ENCODE measurements around the gene EIF5B.

DNA sequence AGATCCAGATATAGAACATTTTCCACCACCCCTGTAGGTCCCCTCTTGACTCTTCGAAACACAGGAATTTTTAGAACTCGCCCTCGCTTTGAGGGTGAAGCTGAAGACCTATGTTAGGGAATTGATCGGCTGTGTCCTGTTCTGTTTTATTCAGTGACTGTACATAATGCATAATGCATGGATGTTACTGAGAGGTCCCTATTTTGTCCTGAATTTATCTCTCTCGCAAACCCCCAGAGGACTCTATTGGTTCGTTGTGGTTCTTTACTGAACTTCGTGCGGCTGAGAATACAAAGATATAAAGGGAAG is 431 bp upstream of the EIF5B start:
- TF ChIP-seq POLR2AphosphoS5 (IDR thresholded peaks at IDR 0.05; ENCODE audit: low read depth): no peak
- TF ChIP-seq, protein P1, sequence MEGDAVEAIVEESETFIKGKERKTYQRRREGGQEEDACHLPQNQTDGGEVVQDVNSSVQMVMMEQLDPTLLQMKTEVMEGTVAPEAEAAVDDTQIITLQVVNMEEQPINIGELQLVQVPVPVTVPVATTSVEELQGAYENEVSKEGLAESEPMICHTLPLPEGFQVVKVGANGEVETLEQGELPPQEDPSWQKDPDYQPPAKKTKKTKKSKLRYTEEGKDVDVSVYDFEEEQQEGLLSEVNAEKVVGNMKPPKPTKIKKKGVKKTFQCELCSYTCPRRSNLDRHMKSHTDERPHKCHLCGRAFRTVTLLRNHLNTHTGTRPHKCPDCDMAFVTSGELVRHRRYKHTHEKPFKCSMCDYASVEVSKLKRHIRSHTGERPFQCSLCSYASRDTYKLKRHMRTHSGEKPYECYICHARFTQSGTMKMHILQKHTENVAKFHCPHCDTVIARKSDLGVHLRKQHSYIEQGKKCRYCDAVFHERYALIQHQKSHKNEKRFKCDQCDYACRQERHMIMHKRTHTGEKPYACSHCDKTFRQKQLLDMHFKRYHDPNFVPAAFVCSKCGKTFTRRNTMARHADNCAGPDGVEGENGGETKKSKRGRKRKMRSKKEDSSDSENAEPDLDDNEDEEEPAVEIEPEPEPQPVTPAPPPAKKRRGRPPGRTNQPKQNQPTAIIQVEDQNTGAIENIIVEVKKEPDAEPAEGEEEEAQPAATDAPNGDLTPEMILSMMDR (IDR thresholded peaks at IDR 0.05; ENCODE audit: insufficient read depth, low read length): no peak
- TF ChIP-seq, protein P2, sequence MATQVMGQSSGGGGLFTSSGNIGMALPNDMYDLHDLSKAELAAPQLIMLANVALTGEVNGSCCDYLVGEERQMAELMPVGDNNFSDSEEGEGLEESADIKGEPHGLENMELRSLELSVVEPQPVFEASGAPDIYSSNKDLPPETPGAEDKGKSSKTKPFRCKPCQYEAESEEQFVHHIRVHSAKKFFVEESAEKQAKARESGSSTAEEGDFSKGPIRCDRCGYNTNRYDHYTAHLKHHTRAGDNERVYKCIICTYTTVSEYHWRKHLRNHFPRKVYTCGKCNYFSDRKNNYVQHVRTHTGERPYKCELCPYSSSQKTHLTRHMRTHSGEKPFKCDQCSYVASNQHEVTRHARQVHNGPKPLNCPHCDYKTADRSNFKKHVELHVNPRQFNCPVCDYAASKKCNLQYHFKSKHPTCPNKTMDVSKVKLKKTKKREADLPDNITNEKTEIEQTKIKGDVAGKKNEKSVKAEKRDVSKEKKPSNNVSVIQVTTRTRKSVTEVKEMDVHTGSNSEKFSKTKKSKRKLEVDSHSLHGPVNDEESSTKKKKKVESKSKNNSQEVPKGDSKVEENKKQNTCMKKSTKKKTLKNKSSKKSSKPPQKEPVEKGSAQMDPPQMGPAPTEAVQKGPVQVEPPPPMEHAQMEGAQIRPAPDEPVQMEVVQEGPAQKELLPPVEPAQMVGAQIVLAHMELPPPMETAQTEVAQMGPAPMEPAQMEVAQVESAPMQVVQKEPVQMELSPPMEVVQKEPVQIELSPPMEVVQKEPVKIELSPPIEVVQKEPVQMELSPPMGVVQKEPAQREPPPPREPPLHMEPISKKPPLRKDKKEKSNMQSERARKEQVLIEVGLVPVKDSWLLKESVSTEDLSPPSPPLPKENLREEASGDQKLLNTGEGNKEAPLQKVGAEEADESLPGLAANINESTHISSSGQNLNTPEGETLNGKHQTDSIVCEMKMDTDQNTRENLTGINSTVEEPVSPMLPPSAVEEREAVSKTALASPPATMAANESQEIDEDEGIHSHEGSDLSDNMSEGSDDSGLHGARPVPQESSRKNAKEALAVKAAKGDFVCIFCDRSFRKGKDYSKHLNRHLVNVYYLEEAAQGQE (IDR thresholded peaks at IDR 0.05; ENCODE audit: insufficient replicate concordance, low read depth): no peak
- TF ChIP-seq GABPA (IDR thresholded peaks at IDR 0.05; ENCODE audit: low read depth): no peak
- TF ChIP-seq SPI1 (IDR thresholded peaks at IDR 0.05; ENCODE audit: borderline replicate concordance, low read depth): no peak
